ENCODE measurements around the gene ARL14EP.

- no peak for TF ChIP-seq EZH2 (IDR thresholded peaks at IDR 0.05; ENCODE audit: low read length, missing control alignments)
- TF ChIP-seq CTCF (conservative IDR thresholded peaks at IDR 0.05 in 1 of 2, IDR thresholded peaks at IDR 0.05 in 1 of 2; ENCODE audit: low read depth in 1 of 2, low read length in 2 of 2): no peak
Observed at GRCh38 chr11:30285416-30286121, 37.3 kb upstream of the ARL14EP start.
